Measurements from ENCODE around the gene TYW1B.
"Not testable (repeated sequence)": the region's sequence is repeated elsewhere in the genome, so short reads cannot be mapped to it uniquely, and the experiment has no call there.

The TYW1B gene

DNA sequence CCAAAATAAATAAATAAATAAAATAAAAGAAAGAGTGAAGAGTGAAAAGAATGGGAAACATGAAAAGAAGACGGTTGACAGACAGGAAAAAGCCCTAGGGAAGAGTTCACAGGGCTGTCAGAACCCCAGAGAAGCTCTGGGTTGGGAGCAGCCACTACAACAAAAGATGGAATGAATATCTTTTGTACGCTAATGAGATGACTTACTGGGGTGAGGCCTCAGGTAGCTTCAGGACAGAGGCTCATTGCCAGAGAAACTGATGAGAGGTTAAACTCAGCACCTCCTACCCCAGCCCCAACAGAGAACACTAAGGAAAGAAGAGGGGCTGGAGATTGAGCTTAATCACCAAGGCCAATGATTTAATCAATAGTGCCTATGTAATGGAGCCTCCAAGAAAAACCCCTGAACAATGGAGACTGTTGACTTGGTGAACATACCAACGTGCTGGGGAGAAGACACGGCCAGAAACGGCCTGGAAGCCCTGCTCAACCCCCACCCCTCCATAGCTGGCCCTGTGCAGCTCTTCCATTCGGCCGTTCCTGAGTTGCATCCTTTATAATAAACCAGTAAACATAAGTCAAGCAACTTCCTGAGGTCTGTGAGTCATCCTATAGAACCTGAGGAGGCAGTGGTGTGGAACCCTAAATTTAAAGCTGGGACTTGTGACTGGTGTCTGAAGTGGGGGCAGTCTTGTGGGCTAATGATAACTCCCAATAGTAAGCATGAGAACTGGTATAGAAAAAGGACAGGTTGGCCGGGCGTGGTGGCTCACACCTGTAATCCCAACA, 11.4 kb downstream of the TYW1B start:
- DNase-seq (ENCODE audit: low read depth in 2 of 2): not testable (repeated sequence)

GRCh38 chr7:72810437-72810836, 17.6 kb downstream of the TYW1B start:
- DNase-seq (ENCODE audit: low read depth in 2 of 2): not testable (repeated sequence)

- not testable (repeated sequence) for DNase-seq (ENCODE audit: low read depth in 2 of 2)
These were observed 19.5 kb downstream of the TYW1B start for GRCh38 chr7:72808511-72808910.

DNA sequence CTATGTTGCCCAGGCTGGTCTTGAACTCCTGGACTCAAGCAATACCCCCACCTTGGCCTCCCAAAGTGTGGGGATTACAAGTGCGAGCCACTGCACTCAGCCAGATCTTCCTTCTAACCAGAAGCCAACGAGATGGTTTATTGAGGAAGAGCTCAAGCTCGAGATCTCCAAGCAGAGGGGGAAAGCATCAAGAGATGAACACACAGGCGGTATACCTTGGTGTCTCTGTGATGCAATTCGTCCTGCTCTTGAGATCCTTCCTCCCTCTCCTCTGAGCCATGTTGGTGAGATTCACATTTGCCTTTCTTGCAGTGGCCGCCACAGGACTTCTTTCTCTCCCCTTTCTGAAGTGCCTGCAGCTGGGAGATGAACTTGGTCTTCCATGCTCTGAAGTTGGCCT, 21.1 kb downstream of the TYW1B start:
- not testable (repeated sequence) for DNase-seq (ENCODE audit: low read depth in 2 of 2)

- DNase-seq (ENCODE audit: low read depth in 2 of 2): no peak
These were observed 22.2 kb downstream of the TYW1B start for GRCh38 chr7:72805526-72806494.

DNA sequence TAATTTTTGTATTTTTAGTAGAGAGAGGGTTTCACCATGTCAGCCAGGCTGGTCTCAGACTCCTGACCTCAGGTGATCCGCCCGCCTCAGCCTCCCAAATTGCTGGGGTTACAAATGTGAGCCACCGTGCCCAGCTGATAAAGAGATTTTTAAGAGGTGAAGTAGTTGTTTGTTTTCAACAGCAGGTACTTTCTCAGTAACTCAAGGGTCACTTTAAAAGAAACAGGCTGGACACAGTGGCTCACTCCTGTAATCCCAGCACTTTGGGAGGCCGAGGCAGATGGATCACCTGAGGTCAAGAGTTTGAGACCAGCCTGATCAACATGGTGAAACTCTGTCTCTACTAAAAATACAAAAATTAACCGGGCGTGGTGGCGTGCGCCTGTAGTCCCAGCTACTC, 24.2 kb downstream of the TYW1B start:
- DNase-seq (ENCODE audit: low read depth in 2 of 2): not testable (repeated sequence)

- not testable (repeated sequence) for DNase-seq (ENCODE audit: low read depth in 2 of 2)
These were observed 26.4 kb downstream of the TYW1B start for GRCh38 chr7:72801564-72801963.

DNA sequence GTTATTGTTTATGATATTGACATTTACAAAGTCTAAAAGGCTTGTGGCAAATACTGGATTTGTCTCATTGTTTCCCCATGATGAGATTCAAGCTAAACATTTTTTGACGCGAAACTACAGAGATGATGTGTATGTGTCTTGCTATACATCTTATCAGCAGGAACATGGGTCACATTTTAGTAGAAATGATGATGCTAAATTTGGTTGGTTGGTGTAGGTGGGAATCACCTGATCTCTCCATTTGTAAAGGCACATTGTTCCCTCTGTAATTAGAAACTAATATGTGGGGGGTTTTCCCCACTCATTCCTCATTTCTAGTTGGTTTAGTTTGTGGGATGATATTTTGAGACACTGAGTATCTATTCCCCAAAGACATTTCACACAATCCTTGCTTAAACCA, 32.6 kb downstream of the TYW1B start:
- not testable (repeated sequence) for DNase-seq (ENCODE audit: low read depth in 2 of 2)

DNA sequence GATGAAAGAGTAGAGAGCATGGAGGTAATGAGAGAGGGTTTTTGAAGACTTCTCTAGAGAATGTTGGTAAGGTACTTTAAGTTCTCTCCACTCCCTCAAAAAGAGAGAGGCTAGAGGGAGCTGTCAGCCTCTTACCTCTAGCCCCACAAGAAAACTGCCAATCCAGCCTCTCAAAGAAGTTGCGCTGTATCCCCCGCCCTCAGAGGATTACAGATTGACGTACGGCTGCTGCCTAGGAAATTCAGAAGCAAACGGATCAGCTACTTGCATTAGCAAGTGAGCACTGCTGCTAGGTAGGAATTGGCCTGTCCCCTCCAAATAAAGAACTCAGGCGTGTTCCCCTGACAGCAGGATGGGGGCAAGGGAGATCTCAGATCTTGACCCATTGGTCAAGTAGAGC, 34.2 kb downstream of the TYW1B start:
- no peak for DNase-seq (ENCODE audit: low read depth in 2 of 2)

DNA sequence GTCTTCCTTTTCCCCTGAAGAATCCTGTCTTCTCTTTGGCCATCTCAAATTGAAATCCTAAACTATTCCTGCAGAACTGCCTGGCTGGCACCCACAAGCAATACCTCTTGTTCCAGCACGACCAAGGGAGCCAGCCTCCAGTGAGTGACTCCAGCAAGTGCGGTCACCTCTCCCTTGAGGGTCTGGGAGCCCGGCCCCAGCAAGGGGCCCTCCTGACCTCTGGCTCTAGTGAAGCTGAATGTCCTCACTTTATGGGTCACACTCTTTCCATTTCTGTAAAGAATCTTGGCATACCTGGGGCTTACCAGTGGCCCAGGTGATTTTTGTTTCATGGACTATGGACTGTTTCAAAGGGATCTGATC, 37.3 kb downstream of the TYW1B start:
- DNase-seq (ENCODE audit: low read depth in 2 of 2): not testable (repeated sequence)

- DNase-seq (ENCODE audit: low read depth in 2 of 2): not testable (repeated sequence)
These were observed 37.8 kb downstream of the TYW1B start for GRCh38 chr7:72790048-72790697.

DNA sequence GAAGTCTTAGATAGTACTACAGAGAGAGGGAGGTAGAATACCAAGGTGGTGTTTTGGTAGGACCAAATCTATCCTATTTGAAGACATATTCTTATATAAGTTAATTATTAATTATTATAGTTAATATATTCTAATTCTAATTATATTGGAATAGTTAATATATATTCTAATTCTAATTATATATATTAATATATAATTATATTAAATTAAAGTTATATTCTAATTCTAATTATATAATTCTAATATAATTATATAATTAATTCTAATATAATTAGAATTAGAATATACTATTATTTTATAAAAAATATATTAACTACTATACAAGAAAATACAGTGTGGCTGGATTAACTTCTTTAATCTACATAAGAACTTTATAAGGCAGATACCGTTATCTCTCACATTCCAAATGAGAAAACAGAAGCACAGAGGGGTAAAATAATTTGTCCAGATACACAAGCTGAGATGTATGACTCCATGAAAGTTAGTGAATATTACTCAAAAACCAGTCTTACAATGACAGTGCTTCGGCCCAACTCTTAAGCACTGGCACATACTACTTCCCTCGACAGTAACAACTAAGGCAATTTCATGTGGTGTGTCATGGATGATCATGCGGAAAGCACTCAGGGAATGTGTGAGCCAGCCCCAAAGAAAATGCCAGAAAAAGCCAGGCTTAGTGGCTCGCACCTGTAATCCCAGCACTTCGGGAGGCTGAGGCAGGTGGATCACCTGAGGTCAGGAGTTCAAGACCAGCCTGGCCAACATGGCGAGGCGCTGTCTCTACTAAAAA, 42.6 kb downstream of the TYW1B start:
- DNase-seq (ENCODE audit: low read depth in 2 of 2): no peak

DNA sequence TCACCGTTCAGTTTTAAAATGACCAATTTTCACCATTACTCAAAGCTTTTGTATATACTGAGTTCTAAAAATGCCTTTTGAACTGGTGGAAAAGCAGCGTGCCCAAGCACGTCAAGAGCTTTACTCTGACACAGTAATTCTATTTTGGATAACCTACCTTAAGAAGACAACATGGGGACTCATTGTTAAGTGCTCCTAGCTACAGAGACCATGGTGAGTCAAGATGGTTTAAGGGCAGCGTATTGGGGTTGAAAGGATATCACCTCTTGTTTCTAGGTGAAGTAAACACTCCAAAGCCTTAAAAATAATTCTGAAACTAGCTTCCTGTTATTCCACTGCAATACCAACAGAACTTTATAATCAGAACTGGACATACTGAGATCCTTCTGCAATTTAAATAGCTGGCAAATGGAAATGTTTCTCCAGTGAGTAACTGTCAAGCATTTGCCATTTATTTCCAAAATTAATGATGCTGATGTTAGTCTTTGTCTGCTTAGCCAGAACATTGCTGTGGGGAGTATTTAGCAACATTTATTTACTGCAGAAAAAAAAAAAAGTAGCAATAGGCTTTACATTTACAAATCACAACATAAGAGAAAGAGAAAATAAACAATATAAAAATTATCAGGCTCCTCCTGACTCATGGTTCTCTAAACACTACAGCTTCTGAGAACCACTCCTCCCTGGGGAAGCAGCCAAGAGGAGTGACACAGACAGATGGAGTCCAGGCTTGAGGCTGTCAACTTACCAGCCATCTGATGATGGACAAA, 44.2 kb downstream of the TYW1B start:
- DNase-seq (ENCODE audit: low read depth in 2 of 2): not testable (repeated sequence)

DNA sequence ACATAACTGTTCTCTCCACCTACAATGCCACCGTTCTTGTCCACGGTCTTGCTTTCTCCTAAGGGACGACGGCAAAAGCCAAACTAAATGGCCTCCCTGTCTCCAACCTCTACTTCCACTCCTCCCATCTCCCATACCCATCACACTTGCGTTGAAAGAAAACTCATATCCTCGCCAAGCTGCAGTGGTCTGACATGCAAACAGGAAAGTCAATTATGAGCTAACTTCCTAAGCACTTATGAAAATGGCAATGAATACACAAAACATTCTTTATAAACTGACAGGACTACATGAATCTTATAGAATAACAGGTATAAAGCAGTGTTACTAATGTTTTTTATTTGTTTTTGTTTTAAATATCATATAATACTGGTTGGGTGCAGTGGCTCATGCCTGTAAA, 46.4 kb downstream of the TYW1B start:
- DNase-seq (ENCODE audit: low read depth in 2 of 2): no peak

GRCh38 chr7:72781161-72781560, 46.8 kb downstream of the TYW1B start:
- DNase-seq (ENCODE audit: low read depth in 2 of 2): no peak

DNA sequence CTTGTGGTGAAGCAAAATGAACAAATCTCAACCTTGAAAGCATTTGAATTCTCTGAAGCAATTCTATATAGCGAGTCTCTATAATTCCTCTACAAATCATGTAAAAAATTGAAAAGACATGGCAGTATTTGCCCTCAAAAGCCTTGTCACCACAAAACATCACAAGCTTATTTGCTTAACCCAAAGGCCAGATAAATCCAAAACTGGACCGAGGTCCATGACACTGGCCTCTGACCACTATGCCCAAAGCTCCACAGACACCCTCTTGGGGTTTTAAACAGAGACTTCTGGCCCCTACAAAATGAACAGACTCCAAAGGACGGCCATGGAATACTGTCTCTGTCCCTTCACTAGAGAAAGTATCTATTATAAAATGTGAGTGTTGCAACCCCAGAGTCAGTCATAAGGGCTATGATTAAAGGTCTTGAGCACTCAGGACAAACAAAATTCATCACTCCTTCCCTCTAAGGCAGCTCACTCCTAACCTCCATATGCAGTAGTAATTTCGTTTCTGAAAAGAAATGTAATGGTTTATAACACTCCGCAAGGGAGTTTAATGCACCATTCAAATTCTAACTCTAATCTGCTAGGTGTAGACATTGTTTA, 47.6 kb downstream of the TYW1B start:
- DNase-seq (ENCODE audit: low read depth in 2 of 2): not testable (repeated sequence)

GRCh38 chr7:72777167-72777566, 50.8 kb downstream of the TYW1B start:
- DNase-seq (ENCODE audit: low read depth in 2 of 2): not testable (repeated sequence)

- not testable (repeated sequence) for DNase-seq (ENCODE audit: low read depth in 2 of 2)
These were observed 55.4 kb downstream of the TYW1B start for GRCh38 chr7:72772627-72773026.

- not testable (repeated sequence) for DNase-seq (ENCODE audit: low read depth in 2 of 2)
These were observed 61.0 kb downstream of the TYW1B start for GRCh38 chr7:72766994-72767393.

DNA sequence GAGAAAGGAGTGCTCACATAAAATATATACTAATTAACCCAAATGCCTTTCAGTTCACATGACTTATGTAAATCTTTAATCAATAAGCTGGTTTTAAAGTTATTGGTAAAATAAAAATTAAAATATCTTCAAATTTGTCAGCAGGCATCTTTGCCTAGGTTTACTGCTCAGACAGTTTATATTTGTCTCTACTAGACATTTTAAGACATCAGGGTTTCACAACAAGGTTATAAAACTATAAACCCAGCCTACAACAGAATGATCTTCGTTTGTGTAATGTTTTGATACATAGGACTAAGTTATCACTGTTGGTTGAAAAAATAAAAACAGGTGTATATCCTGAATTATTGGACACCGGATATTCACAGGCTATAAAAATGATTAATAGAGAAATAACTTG, 67.4 kb downstream of the TYW1B start:
- DNase-seq (ENCODE audit: low read depth in 2 of 2): no peak

All from stimulated activated CD8-positive, alpha-beta memory T cell treated with anti-CD3 and anti-CD28 coated beads, Interleukin-15, amount 100 ng/mL, for 4 hours (primary cell).